Activated naive CD8-positive, alpha-beta T cell treated with anti-CD3 and anti-CD28 coated beads, Interleukin-2, amount 50 U/mL, for 16 hours (primary cell): ENCODE measurements around the gene HLA-DQA1.
"Not testable (repeated sequence)": the region's sequence is repeated elsewhere in the genome, so short reads cannot be mapped to it uniquely, and the experiment has no call there.

ENCODE experiments used
- DNase-seq: peaks from one replicate; pipeline ENCODE4 v3.0.0-alpha.2; 2020; ENCODE audit warnings: low read depth, low spot score

Gene HLA-DQA1

DNA sequence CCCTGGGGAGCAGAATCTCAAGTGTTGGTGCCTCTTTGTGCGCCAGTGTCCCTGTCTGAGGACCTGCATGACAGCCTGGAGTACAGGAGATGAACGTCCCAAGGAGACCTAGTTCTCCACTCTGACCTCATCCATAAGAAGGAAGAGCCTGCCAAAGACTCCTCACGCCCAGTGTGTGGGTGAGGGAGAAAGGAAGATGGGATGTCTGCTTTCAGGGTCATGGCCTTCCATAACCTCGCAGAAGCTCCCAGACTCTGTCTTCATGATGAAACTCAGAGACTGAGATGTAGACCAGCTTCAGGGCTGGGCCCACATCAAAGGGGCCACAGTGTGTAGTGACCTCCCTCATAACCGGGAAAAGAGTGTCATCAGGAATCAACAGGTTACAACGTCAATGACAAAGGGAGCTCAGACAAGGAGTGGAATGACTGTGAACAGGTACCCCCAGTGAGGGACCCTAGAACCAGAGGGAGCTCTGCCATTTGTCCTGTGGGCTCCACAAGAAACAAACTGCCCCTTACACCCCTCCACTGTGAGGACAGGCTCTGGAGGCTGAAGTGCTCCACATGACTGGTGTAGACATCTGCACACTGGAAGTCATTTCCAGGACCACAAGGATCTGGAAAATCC lies 21.2 kb downstream of the HLA-DQA1 start:
- DNase-seq = no peak

DNA sequence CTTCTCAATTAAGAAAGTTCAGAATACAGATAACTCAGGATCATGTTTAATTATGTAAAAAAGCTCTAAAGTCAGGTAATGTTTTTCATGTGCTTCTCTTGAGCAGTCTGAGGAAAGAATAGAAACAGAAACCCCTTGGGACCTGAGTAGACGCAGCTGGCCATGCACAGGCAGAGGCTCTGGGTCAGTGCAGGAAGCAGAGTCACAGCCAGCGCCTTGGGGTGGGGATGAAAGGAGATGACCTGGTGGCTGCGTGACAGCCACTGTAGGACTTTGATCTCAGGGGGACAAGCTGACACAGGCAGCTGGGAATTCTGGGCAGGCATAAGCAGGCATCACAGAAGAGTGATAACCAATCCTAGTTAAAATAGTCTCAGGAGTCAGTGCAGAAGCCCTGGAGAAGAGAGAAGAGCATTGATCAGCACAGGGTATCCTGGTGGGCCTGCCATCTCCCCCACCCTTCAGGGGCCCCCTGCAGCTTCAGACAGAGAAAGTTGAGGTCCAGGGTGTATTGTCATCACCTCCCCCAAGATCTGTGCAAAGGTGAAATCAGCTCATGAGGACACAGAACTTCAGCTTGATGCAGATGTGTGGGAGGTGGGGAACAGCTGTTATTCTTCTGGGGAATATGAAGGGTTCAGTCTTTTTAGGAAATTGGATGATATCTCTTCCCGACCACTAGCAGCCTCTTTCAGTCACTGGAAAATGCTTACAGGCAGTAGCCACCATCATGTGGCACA lies 22.8 kb downstream of the HLA-DQA1 start:
- DNase-seq = no peak

DNA sequence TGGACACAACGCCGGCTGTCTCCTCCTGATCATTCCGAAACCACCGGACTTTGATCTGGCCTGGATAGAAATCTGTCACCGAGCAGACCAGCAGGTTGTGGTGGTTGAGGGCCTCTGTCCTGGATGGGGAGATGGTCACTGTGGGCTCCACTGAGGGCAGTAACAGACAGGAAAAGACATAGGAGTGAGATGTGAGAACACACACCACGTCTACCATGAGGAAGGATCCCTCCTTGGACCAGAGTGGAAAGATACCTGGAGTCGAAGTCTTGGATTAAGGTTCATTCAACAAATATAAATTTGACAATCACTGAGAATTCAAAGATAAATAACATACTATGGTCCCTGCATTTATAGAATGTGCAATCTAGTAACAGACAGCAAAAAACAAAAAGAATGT lies 24.9 kb downstream of the HLA-DQA1 start:
- no peak for DNase-seq

DNA sequence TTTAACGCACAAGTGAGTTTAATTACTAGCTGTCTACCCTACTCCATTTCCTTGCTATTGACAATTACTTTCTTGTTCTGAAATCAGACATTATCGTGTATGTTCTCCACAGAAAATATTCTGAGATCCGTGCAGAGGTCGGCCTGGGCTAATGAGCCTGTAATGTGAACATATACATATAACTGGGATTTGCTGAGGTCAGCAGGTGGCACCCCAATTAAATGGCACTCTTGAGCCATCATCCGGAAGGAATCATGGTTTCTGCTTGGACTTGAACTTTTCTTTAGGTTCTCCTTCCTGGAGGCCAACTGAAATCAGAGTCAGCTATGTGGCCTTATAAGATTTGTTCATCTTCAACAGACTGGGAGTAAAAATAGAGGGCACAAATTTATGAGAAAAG lies 25.6 kb downstream of the HLA-DQA1 start:
- DNase-seq = no peak

DNA sequence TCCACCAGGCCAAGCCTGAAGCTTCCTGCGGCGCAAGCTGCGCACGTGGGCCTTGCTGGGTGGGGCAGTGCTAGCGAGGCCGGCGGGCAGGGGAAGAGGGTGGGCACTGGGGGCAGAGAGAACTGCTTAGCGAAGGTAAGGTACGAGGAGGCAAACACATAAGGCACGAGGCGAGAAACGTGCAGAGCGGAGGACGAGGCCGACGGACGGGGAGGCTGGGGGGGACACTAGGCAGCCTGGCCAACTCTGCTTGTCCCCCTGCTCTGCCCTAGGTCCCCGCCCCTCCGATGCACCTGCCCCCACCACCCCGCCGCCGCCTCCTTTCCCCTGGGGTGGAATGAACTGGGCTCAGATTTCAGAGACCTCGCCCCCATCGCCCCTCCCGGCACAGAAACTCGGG lies 27.1 kb downstream of the HLA-DQA1 start:
- no peak for DNase-seq

DNA sequence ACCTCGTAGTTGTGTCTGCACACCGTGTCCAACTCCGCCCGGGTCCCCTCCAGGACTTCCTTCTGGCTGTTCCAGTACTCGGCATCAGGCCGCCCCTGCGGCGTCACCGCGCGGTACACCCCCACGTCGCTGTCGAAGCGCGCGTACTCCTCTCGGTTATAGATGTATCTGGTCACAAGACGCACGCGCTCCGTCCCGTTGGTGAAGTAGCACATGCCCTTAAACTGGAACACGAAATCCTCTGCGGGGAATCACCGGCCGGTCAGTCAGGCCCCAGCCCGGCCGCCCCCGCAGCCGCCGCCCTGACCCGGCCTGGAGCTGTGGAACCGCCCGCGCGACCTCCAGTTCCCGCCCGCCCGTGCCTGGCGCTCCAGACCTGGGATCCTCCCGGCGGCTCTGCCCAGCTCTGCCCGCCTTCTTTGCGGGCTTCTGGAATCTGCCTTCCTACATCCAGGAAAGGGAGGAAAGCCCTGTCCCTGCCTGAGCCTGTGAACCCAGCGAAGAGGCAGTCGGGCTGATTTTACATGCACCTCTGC lies 27.7 kb downstream of the HLA-DQA1 start:
- no peak for DNase-seq

DNA sequence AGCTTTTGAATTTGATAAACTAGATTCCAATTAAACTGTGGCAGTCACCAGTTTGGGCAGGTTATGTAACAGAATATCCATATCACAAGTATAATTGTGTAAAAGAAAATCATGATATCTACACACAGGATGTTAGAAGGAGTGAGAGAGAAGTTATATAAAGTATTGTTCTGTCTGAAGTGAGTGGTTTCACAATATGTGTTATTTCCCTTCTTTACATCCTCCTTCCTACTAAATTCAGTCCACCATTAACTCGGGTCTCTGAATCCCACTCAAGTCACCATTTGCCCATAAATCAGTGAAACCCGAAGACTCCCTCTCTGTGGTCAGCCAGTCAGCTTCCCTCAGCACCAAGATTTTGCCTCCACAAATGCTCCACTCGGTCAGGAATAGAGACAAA lies 28.5 kb downstream of the HLA-DQA1 start:
- DNase-seq = no peak

DNA sequence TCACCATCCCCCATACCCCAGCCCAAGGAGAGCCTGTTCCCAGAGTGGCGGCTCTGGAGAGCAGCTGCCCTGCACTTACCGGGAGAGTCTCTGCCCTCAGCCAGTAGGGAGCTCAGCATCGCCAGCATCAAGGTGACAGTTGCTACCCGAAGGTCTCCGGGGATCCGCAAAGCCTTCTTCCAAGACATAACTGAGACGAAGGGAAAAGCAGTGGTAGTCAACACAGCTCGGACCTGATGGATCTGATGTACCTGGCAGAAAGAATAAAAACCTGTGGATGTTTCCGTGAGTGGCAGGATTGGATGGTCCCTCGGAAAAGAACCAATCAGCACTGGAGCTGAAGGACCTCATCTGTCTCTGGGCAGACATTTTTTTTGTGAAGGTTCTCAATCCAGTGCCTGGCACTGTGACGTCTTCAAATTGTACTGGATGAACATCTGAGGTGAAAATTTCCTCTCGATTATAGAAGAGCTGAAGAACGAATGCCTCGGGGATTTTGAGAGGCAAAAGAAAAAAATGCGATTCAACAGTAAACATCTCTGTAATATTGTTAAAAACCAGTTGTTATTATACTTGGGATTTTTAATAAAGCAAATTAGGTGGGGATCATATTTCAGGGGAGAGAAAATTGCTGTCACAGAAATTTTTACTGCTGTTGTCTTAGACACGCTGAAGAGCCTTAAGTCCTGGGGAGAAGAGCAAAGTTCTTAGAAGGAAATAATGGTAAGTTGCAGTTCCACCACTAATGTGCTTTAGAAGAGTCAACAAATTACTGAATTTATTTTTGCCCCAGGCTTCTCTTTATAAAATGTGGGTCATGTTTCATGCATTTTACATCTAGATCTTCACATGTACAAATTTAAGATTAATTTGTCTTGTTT lies 29.5 kb downstream of the HLA-DQA1 start, which contains the start of gene HLA-DQB1:
Gene HLA-DQB1 (minus strand): TSS at position 238 of the 881 bp plus-strand sequence. CDS start 50 bp downstream, at position 188.
- no peak for DNase-seq

DNA sequence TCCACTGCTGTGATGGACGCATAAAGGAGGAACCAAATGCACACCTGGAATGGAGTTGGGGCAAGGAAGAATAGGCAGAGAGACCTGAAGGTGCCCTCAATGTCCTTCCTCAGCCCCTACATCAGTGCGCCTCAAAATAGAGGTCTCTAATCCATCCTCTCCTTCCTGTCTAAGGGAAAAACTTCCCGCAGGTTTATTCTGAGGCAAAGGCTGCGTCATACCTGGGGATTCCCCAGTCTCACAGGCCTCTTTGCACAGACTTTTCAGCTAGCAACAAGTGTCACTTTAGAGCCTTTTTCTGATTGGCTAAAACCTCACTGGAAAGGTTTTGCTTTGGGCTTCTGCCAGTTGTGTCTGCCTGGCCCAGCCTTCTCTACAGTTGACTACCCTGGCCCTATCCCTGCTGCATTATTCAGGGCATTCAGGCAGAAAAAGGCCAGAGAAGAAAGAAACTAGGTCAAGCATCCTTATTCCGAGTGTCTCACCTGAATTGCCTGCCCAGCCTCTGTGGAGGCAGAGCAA lies 31.1 kb downstream of the HLA-DQA1 start:
- no peak for DNase-seq

DNA sequence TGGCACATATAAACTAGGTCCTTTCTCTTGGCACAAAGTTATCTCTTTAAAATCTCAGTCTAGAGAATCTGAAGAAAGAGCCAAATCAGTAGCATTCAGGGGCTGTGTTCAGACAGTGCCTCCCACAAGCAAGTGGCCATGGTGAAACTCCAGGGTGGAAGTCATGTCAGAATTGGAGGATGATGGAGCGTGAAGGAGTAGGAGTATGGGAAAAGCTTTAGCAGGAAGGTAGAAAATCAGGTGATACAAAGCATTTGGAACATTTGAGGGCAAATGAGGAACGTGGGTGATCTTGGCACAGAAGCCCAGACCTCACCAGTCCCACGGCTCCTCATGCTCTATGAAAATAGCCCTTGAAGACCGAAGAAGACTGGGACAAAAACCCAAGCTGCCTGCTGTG lies 32.0 kb downstream of the HLA-DQA1 start:
- no peak for DNase-seq

DNA sequence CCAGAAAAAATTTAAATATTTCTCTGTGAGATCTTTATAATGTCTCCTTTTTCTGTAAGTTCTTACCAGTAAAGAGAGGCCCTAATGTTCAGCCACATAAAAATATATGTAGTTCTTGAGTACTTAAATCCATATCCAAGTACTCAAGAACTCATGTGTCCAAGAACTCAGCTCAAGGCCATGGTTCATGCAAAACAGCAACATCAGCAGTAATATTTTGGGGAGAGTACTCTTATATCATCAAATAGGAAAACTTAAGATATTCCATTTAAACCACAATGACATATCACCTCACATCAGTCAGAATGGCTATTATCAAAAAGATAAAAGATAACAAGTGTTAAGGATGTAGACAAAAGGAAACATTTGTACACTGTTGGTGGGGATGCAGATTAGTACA lies 32.7 kb downstream of the HLA-DQA1 start:
- DNase-seq = no peak

DNA sequence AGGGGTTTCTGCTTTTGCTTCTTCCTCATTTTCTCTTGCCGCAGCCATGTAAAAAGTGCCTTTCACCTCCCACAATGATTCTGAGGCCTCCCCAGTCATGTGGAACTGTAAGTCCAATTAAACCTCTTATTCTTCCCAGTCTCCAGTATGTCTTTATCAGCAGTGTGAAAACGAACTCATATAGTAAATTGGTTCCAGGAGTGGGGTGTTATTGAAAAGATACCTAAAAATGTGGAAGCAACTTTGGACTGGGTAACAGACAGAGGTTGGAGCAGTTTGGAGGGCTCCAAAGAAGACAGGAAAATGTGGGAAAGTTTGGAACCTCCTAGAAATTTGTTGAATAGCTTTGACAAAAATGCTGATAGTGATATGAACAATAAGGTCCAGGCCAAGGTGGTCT lies 34.7 kb downstream of the HLA-DQA1 start:
- DNase-seq = not testable (repeated sequence)

DNA sequence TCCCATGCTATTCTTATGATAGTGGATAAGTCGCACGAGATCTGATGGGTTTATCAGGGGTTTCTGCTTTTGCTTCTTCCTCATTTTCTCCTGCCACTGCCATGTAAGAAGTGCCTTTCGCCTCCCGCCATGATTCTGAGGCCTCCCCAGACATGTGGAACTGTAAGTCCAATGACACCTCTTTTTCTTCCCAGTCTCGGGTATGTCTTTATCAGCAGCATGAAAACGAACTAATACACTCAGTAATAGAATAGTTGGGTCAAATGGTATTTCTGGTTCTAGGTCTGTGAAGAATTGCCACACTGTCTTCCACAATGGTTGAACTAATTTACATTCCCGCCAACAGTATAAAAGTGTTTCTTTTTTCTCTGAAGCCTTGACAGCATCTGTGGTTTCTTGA lies 36.9 kb downstream of the HLA-DQA1 start:
- not testable (repeated sequence) for DNase-seq

DNA sequence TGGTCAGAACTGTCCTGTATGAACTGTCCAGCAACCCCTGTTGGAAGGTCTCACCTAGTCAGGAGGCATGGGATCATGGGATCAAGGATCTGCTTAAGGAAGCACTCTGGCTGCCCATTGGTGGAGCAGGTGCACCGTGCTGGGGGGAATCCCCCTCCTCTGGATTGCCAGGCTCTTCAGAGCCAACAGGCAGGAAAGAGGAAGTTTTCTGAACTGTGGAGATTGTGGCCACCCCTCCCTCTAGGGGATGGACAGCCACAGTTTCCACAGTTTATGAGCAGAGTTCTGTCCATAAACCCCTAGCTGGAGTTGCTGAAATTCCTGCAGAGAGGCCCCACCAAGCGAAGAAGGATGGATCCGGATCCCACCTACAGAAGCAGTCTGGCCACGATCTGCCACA lies 42.3 kb downstream of the HLA-DQA1 start:
- no peak for DNase-seq

DNA sequence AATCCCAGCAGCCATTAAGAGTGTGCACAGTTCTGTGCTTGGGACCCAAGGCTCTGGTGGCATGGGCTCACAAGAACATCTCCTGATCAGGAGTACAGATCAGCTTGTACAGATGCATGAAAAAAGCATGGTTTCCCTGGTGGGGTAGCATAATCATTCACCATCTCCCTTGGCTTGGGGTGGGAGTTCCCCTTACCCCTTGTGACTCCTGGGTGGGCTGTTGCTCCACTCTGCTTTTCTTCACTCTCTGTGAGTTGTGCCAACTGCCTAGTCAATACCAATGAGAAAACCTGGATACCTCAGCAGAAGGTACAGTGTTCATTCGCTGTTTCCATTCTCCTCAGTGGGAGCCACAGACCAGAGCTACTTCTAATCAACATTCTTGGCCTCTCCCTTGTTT lies 42.8 kb downstream of the HLA-DQA1 start:
- DNase-seq = no peak

DNA sequence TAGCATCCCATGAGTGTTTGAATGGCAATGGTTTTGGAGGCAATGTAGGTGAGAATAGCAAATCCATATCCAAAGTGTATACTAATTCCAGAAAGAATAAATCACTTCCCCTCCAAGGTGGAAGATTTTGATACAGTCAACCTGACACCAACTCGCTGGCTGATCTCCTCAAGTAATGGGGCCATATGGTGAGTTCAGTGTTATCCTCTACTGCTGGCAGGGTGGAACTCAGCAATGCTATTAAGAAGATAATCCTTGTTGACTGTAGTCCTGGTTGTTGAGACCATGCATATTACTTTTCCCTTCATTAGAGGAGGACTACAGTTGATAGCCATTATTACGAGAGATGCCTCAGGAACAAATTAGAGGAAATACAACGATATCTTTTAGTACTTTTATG lies 47.0 kb downstream of the HLA-DQA1 start:
- no peak for DNase-seq

DNA sequence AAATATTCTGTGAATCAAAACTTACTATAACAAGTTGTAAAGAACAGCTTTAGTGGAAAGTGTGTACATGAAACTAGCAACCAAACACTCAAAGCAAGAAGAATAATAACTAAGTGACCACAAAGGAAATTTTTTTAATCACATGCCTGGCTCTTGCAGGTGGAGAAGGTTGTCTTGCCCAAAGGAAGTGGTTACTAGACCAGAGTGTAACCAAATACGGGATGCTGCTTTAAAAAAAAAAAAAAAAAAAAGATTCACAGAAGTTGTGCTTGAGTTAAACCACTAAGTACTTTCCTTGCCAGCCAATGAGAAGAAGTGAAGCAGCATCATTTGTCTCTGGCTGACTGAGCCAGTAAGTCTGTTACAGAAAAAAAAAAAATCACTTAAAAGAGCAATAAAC lies 48.4 kb downstream of the HLA-DQA1 start:
- no peak for DNase-seq

DNA sequence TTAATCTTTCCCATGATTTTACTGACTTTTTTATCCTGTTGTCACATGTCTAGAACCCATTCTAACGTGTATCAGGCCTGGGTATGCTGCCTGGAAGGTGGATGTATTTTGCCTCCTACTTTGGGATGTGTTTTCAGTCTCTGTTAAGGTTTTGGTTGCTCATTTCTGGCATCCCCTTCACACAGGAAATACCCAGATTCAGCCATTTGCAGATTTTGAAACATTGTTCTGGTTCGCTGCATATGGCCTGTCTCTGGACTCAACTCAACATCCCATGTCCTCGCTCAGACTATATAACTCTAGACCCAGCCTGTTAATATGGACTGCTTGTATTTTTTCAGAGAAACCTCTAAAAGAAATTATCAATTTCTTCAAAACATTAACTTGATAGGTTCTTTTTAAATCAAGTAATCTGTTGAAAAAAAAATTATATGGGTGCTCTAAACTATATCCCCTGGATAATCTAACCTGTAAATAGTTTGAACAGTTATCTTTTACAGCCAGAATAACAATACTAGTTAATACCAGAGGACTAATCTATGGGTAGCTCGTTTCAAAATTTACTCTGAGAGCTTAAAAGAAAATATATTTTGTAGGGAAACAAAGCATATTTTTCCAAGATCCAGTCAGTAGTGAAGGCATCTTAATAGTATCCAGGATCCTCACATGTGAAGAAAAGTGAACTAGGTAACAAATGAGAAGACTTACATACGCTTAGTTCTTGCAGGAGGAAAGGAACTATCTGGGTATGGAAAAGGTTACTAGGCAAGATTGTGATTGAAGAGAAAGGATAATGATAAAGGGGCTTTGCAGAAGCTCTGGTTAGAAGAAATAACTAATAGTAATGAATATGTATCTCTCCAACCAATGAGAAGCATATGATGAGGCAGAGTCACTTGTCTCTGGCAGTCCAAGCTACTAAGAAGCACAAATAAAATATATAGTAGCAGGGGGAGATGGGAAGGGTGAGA lies 52.6 kb downstream of the HLA-DQA1 start:
- no peak for DNase-seq

DNA sequence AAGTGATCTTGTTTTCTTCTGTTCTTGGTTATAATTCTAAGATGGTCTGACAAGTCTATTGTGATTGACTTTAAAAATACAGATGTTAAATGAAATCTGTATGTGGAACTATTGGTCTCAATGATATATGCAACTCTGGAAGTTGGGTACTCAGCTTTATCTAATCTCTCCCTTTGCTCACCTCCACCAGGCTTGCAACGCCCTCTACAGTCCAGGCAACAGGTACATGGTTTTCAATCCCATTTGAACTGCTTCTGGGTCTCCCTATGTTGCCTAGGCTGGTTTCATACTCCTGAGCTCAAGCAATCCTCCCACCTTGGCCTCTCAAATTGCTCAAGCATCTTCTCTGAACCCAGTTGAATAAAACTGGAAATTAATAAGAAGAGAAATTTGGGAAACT lies 54.8 kb downstream of the HLA-DQA1 start:
- DNase-seq = no peak
